ENCODE data around the gene ATG101. TPM values are rescaled to one million over a fixed set of nuclear protein-coding genes. Genes with fewer than 3 reads are reported as not detected.

The ATG101 gene
- total and polyA plus RNA-seq, 2 of the 8 experiments (the other 6 are each of a cell fraction or from before 2014, with no cell fraction given): 49.8 to 55.9 TPM

DNA sequence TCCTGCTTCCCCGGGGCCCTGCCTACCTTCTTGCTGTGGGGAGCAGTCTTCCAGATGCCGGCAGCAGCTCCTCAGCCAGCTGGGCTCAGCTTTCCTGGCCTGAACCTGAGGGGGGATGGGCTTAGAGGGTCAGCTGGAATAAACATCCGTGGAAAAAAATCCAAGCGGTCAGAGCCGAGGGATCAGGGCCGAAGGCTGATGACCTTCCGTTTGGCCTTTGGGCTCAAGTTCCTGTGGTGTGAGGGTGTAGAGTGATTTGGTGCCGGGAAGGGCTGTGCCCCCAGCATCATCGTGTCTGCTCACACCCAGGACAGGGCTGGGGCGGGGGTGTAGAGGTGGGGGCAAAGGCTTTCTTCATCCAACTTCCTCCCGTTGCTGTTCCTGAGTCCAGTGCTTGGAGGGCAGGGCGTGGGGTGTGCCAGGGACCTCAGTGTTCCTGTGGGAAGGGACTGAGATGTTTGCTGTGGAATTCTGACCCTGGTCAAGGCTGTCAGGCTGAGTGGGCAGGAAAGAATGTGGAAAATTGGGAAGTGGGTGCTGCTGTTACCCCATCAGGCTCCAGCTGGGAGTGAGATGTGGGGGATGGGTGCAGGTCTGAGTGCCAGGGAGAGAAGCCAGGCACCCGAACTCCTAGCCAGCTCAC is 12.4 kb downstream of the ATG101 start (continued):
- TF ChIP-seq, protein P1, sequence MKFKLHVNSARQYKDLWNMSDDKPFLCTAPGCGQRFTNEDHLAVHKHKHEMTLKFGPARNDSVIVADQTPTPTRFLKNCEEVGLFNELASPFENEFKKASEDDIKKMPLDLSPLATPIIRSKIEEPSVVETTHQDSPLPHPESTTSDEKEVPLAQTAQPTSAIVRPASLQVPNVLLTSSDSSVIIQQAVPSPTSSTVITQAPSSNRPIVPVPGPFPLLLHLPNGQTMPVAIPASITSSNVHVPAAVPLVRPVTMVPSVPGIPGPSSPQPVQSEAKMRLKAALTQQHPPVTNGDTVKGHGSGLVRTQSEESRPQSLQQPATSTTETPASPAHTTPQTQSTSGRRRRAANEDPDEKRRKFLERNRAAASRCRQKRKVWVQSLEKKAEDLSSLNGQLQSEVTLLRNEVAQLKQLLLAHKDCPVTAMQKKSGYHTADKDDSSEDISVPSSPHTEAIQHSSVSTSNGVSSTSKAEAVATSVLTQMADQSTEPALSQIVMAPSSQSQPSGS (IDR thresholded peaks at IDR 0.05; ENCODE audit: low read length): no peak
- no peak for TF ChIP-seq SP1 (IDR thresholded peaks at IDR 0.05; ENCODE audit: low read depth, low read length)
- TF ChIP-seq POLR2A (IDR thresholded peaks at IDR 0.05; ENCODE audit: control extremely low read depth in 1 of 2, low read depth in 2 of 2, low read length in 2 of 2): no peak
- no peak for TF ChIP-seq SRF (IDR thresholded peaks at IDR 0.05; ENCODE audit: low read depth, low read length)
- no peak for TF ChIP-seq MAFK (IDR thresholded peaks at IDR 0.05; ENCODE audit: low read depth, low read length)
- no peak for TF ChIP-seq GTF2F1 (IDR thresholded peaks at IDR 0.05; ENCODE audit: borderline replicate concordance, low read depth, low read length)
- no peak for TF ChIP-seq CBX5 (IDR thresholded peaks at IDR 0.05; ENCODE audit: low read depth, low read length)
- TF ChIP-seq, protein P2, sequence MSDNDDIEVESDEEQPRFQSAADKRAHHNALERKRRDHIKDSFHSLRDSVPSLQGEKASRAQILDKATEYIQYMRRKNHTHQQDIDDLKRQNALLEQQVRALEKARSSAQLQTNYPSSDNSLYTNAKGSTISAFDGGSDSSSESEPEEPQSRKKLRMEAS (IDR thresholded peaks at IDR 0.05): no peak
- no peak for TF ChIP-seq TAF7 (optimal IDR thresholded peaks at IDR 0.05; ENCODE audit: borderline replicate concordance, low read depth, low read length)
- TF ChIP-seq BCL11A (IDR thresholded peaks at IDR 0.05; ENCODE audit: low read depth in 2 of 2, low read length in 2 of 2): no peak
- TF ChIP-seq ASH2L (IDR thresholded peaks at IDR 0.05; ENCODE audit: low read length): no peak

All from H1 (cell line).